Activated CD4-positive, alpha-beta T cell treated with anti-CD3 and anti-CD28 coated beads, Interleukin-2, amount 10 ng/mL, durations not matched to agents 24 days and 14 days (primary cell): ENCODE results near the gene PCDHB1. TPM values are rescaled to one million over a fixed set of nuclear protein-coding genes. Genes with fewer than 3 reads are reported as not detected.
"Not testable (repeated sequence)": the region's sequence is repeated elsewhere in the genome, so short reads cannot be mapped to it uniquely, and the experiment has no call there.

Source experiments
- DNase-seq: peaks from one replicate; pipeline ENCODE4 v3.0.0; 2022
- H3K27ac Mint-ChIP-seq: one replicate; pipeline ENCODE4 v1.8.0; 2022; ENCODE audit warnings: mild to moderate bottlenecking, mixed read lengths
- H3K27me3 Mint-ChIP-seq: one replicate; pipeline ENCODE4 v1.8.0; 2022; ENCODE audit warnings: mixed read lengths
- H3K36me3 Mint-ChIP-seq: one replicate; pipeline ENCODE4 v1.8.0; 2022; ENCODE audit warnings: low read depth, mild to moderate bottlenecking, mixed read lengths
- H3K4me1 Mint-ChIP-seq: one replicate; pipeline ENCODE4 v1.8.0; 2021; ENCODE audit warnings: mixed read lengths
- H3K4me3 Mint-ChIP-seq: one replicate; pipeline ENCODE4 v1.8.0; 2022; ENCODE audit warnings: mild to moderate bottlenecking, moderate library complexity, mixed read lengths
- H3K9me3 Mint-ChIP-seq: one replicate; pipeline ENCODE4 v1.8.0; 2021; ENCODE audit warnings: mixed read lengths
- intact Hi-C: fragments of 100-400 bp; cut with micrococcal nuclease; formaldehyde crosslinking; loops from one replicate; pipeline ENCODE4 v1.15.1; 2023
- total RNA-seq: library from RNA; stranded (reverse); gene quantifications from 2 replicates; pipeline ENCODE4 v1.2.3, GENCODE V29; 2022

Gene PCDHB1
- total RNA-seq, 1 donor from 2014 or later, result not detected

GRCh38 chr5:141039517-141039916, 11.7 kb upstream of the PCDHB1 start:
- no peak for DNase-seq
- no peak overlapping the region for H3K4me3 Mint-ChIP-seq
- H3K27me3 Mint-ChIP-seq, result no peaks in the 10 kb centered on the region
- no peak overlapping the region for H3K27ac Mint-ChIP-seq
- intact Hi-C loops, result no loop called here
- no peaks in the 10 kb centered on the region for H3K36me3 Mint-ChIP-seq
- no peaks in the 10 kb centered on the region for H3K4me1 Mint-ChIP-seq
- H3K9me3 Mint-ChIP-seq, result no peaks in the 10 kb centered on the region

- Mint-ChIP-seq H3K4me1 (no peaks in the 10 kb centered on the region), H3K4me3 (no peak overlapping the region), H3K27ac (no peak overlapping the region), H3K27me3 (no peaks in the 10 kb centered on the region), H3K36me3 (no peaks in the 10 kb centered on the region), H3K9me3 (no peaks in the 10 kb centered on the region)
- DNase-seq, result no peak
- intact Hi-C loops, result no loop called here
Observed at GRCh38 chr5:141040093-141040770, 10.9 kb upstream of the PCDHB1 start.

- intact Hi-C loops, result no loop called here
- H3K27ac Mint-ChIP-seq, result no peak overlapping the region
- DNase-seq, result peak; percentile 90
- H3K36me3 Mint-ChIP-seq, result no peaks in the 10 kb centered on the region
- no peaks in the 10 kb centered on the region for H3K27me3 Mint-ChIP-seq
- no peak overlapping the region for H3K4me3 Mint-ChIP-seq
- H3K9me3 Mint-ChIP-seq, result no peaks in the 10 kb centered on the region
- no peaks in the 10 kb centered on the region for H3K4me1 Mint-ChIP-seq
Observed at GRCh38 chr5:141040771-141041426, 10.3 kb upstream of the PCDHB1 start.

- no peaks in the 10 kb centered on the region for H3K27me3 Mint-ChIP-seq
- H3K36me3 Mint-ChIP-seq, result no peaks in the 10 kb centered on the region
- DNase-seq, result no peak
- H3K4me3 Mint-ChIP-seq, result no peak overlapping the region
- intact Hi-C loops, result no loop called here
- H3K9me3 Mint-ChIP-seq, result no peaks in the 10 kb centered on the region
- H3K27ac Mint-ChIP-seq, result no peak overlapping the region
- no peaks in the 10 kb centered on the region for H3K4me1 Mint-ChIP-seq
Observed at GRCh38 chr5:141041427-141041785, 9.8 kb upstream of the PCDHB1 start.

- intact Hi-C loops, result no loop called here
- no peaks in the 10 kb centered on the region for H3K36me3 Mint-ChIP-seq
Observed at GRCh38 chr5:141042555-141042954, 8.6 kb upstream of the PCDHB1 start.

GRCh38 chr5:141051521-141051866, 320 bp downstream of the PCDHB1 start:
- no peak overlapping the region for H3K4me3 Mint-ChIP-seq
- no peak overlapping the region for H3K27ac Mint-ChIP-seq
- DNase-seq, result no peak
- no peaks in the 10 kb centered on the region for H3K36me3 Mint-ChIP-seq
- intact Hi-C loops, result no loop called here
- no peaks in the 10 kb centered on the region for H3K4me1 Mint-ChIP-seq
- peaks cover 2% of the 10 kb centered on the region for H3K27me3 Mint-ChIP-seq
- H3K9me3 Mint-ChIP-seq, result peaks cover 24% of the 10 kb centered on the region

More at GRCh38 chr5:141042555-141042954, 8.6 kb upstream of the PCDHB1 start:
- Mint-ChIP-seq H3K27me3 (no peaks in the 10 kb centered on the region), H3K9me3 (no peaks in the 10 kb centered on the region), H3K4me1 (no peaks in the 10 kb centered on the region), H3K4me3 (no peak overlapping the region), H3K27ac (no peak overlapping the region)
- no peak for DNase-seq

- intact Hi-C loops, result no loop called here
- Mint-ChIP-seq H3K27me3 (peaks cover 2% of the 10 kb centered on the region), H3K27ac (no peak overlapping the region), H3K9me3 (peaks cover 10% of the 10 kb centered on the region), H3K4me1 (no peaks in the 10 kb centered on the region), H3K4me3 (no peak overlapping the region), H3K36me3 (no peaks in the 10 kb centered on the region)
- no peak for DNase-seq
Observed at GRCh38 chr5:141077826-141078225, 26.7 kb downstream of the PCDHB1 start.

- no peaks in the 10 kb centered on the region for H3K36me3 Mint-ChIP-seq
- DNase-seq, result no peak
- no peaks in the 10 kb centered on the region for H3K4me1 Mint-ChIP-seq
- H3K27me3 Mint-ChIP-seq, result no peaks in the 10 kb centered on the region
- H3K27ac Mint-ChIP-seq, result no peak overlapping the region
- intact Hi-C loops, result no loop called here
- H3K4me3 Mint-ChIP-seq, result no peak overlapping the region
- H3K9me3 Mint-ChIP-seq, result peaks cover 13% of the 10 kb centered on the region
Observed at GRCh38 chr5:141082228-141082627, 31.1 kb downstream of the PCDHB1 start.

GRCh38 chr5:141084487-141084989, 33.4 kb downstream of the PCDHB1 start:
- no peaks in the 10 kb centered on the region for H3K36me3 Mint-ChIP-seq
- H3K9me3 Mint-ChIP-seq, result peaks cover 9% of the 10 kb centered on the region
- no peaks in the 10 kb centered on the region for H3K4me1 Mint-ChIP-seq
- DNase-seq, result peak; percentile 75
- H3K27ac Mint-ChIP-seq, result no peak overlapping the region
- no peaks in the 10 kb centered on the region for H3K27me3 Mint-ChIP-seq
- peak overlapping the region; percentile 85 for H3K4me3 Mint-ChIP-seq
- intact Hi-C loops, result no loop called here

- no peaks in the 10 kb centered on the region for H3K4me1 Mint-ChIP-seq
- intact Hi-C loops, result no loop called here
- DNase-seq, result no peak
- H3K36me3 Mint-ChIP-seq, result no peaks in the 10 kb centered on the region
- no peak within 1 kb of the TSS for H3K27ac Mint-ChIP-seq
- peak within 1 kb of the TSS; percentile 54 for H3K4me3 Mint-ChIP-seq
- H3K27me3 Mint-ChIP-seq, result peaks cover 3% of the 10 kb centered on the region
- H3K9me3 Mint-ChIP-seq, result peaks cover 16% of the 10 kb centered on the region
Observed at GRCh38 chr5:141094481-141095262, 43.5 kb downstream of the PCDHB1 start, which contains the start of gene PCDHB2. PCDHB2 (plus strand) TSS chr5:141094615; CDS start chr5:141094791, 176 bp downstream.

GRCh38 chr5:141095263-141095641, 44.1 kb downstream of the PCDHB1 start:
- Mint-ChIP-seq H3K36me3 (no peaks in the 10 kb centered on the region), H3K27me3 (peaks cover 3% of the 10 kb centered on the region), H3K4me1 (no peaks in the 10 kb centered on the region), H3K27ac (no peak overlapping the region), H3K4me3 (no peak overlapping the region), H3K9me3 (peaks cover 21% of the 10 kb centered on the region)
- intact Hi-C loops, result no loop called here
- no peak for DNase-seq

- H3K27me3 Mint-ChIP-seq, H3K36me3 Mint-ChIP-seq, DNase-seq, H3K4me1 Mint-ChIP-seq, H3K27ac Mint-ChIP-seq, intact Hi-C loops, H3K4me3 Mint-ChIP-seq: not testable (repeated sequence)
- H3K9me3 Mint-ChIP-seq, result peaks cover 29% of the 10 kb centered on the region
Observed at GRCh38 chr5:141096181-141096580, 45.0 kb downstream of the PCDHB1 start.

GRCh38 chr5:141096586-141096985, 45.4 kb downstream of the PCDHB1 start:
- intact Hi-C loops, H3K27me3 Mint-ChIP-seq, H3K4me1 Mint-ChIP-seq, H3K36me3 Mint-ChIP-seq, H3K27ac Mint-ChIP-seq, H3K4me3 Mint-ChIP-seq, DNase-seq: not testable (repeated sequence)
- peaks cover 32% of the 10 kb centered on the region for H3K9me3 Mint-ChIP-seq

- peaks cover 24% of the 10 kb centered on the region for H3K9me3 Mint-ChIP-seq
- no peaks in the 10 kb centered on the region for H3K4me1 Mint-ChIP-seq
- no peak within 1 kb of the TSS for H3K4me3 Mint-ChIP-seq
- no peaks in the 10 kb centered on the region for H3K27me3 Mint-ChIP-seq
- peak; percentile 65 for DNase-seq
- intact Hi-C loops, result no loop called here
- no peak within 1 kb of the TSS for H3K27ac Mint-ChIP-seq
- H3K36me3 Mint-ChIP-seq, result no peaks in the 10 kb centered on the region
Observed at GRCh38 chr5:141100243-141100805, 49.1 kb downstream of the PCDHB1 start, which contains the start of gene PCDHB3. PCDHB3 (plus strand) TSS chr5:141100473; CDS start chr5:141100650, 177 bp downstream.
